Thoracic aorta (tissue), 2 donors: ENCODE data around the gene FOSB. TPM values are rescaled to one million over a fixed set of nuclear protein-coding genes. Genes with fewer than 3 reads are reported as not detected.

Source experiments
- ATAC-seq: fragments of 150-250 bp; one replicate; pipeline ENCODE4 v1.8.0; 2017; ENCODE audit warnings: low read depth; ENCODE audit not compliant: insufficient number of reproducible peaks, low FRiP score
- DNase-seq: peaks from one replicate; pipeline ENCODE4 v3.0.0-alpha.2; 2020; ENCODE audit warnings: low spot score
- H3K27ac ChIP-seq, 2 donors: fragments of 200-600 bp; sonication (generic); 1 replicate in 1 of 2; 2 replicates in 1 of 2; pipeline ENCODE4 v1.5.1; 2016; ENCODE audit warnings: mild to moderate bottlenecking in 2 of 2, moderate library complexity in 2 of 2
- H3K27me3 ChIP-seq: fragments of 200-600 bp; sonication (generic); replicated peaks from 2 replicates; pipeline ENCODE4 v1.6.0; 2016; ENCODE audit warnings: mild to moderate bottlenecking; ENCODE audit not compliant: insufficient read depth
- H3K36me3 ChIP-seq: fragments of 200-600 bp; sonication (generic); one replicate; pipeline ENCODE4 v1.5.1; 2016
- H3K4me1 ChIP-seq, 2 donors: fragments of 200-600 bp; sonication (generic); 1 replicate in 1 of 2; 2 replicates in 1 of 2; pipeline versions ENCODE4 v1.5.1 to v1.6.0; 2016; ENCODE audit warnings: low read depth in 2 of 2, mild to moderate bottlenecking in 1 of 2; ENCODE audit not compliant: control insufficient read depth in 1 of 2
- H3K4me3 ChIP-seq: fragments of 200-600 bp; sonication (generic); 2 replicates; pipeline ENCODE4 v1.5.1; 2016; ENCODE audit warnings: mild to moderate bottlenecking
- H3K9me3 ChIP-seq: fragments of 200-600 bp; sonication (generic); 2 replicates; pipeline ENCODE4 v1.5.1; 2016
- total RNA-seq, 2 donors: library from RNA; depleted of rRNA; stranded (reverse); fragments of >200 nt; gene quantifications; one replicate each; pipeline versions ENCODE4 v1.1.0 to v1.2.3, GENCODE V29; 2016
- TF ChIP-seq, protein P1 (sequence below): fragments of 200-600 bp; sonication (generic); IDR thresholded peaks from one replicate; pipeline ENCODE4 v1.5.1; 2019; ENCODE audit warnings: antibody characterized with exemption

FOSB gene
- total RNA-seq, 2 donors from 2014 or later: 126 to 587 TPM

DNA sequence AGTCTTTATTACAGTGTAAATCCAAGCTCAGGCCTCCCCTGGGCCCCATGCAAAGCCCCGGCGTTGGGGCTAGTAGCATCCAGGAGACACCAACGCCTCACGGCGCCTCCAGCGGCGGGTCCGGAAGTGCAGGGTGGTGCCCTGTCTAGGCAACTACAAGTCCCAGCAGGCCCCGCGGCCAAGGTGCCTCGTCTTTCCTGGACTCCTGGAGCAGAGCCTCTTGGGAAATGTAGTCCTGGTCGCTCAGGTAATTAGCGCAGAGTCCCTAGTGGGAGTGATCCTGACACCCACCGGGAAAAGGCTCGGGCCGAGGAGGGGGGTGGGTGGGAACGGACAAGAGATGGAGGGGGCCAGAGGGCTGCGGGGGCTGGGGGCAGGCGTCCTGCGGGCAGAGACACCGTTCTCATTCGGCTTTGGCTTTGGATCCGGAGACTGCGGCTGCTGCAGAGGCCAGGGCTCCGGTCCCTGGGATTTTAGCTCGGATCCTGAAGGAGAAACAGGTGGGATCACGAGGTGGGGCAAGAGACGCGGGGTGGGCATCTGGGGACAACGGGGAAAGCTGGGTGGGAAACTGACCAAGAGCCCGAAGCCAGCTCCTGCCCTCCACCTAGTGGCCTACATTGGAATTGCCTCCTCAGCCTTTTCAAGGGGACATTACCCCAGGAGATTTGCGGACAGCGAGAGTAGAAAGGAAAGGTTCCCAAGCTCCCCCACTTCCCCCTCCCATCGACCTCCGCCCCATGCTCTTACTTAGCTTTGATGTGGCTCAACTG is 17.7 kb downstream of the FOSB start:
- TF ChIP-seq, protein P1, sequence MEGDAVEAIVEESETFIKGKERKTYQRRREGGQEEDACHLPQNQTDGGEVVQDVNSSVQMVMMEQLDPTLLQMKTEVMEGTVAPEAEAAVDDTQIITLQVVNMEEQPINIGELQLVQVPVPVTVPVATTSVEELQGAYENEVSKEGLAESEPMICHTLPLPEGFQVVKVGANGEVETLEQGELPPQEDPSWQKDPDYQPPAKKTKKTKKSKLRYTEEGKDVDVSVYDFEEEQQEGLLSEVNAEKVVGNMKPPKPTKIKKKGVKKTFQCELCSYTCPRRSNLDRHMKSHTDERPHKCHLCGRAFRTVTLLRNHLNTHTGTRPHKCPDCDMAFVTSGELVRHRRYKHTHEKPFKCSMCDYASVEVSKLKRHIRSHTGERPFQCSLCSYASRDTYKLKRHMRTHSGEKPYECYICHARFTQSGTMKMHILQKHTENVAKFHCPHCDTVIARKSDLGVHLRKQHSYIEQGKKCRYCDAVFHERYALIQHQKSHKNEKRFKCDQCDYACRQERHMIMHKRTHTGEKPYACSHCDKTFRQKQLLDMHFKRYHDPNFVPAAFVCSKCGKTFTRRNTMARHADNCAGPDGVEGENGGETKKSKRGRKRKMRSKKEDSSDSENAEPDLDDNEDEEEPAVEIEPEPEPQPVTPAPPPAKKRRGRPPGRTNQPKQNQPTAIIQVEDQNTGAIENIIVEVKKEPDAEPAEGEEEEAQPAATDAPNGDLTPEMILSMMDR: peak; percentile 88
- H3K4me3 ChIP-seq: peak overlapping the region; percentile 96
- DNase-seq (peak; percentile 94), ATAC-seq (peak; percentile 87)
- no peaks in the 10 kb centered on the region for H3K4me1 ChIP-seq
- H3K9me3 ChIP-seq: no peaks in the 10 kb centered on the region
- no peaks in the 10 kb centered on the region for H3K36me3 ChIP-seq
- H3K27me3 ChIP-seq: no peaks in the 10 kb centered on the region
- H3K27ac ChIP-seq: peak overlapping the region; percentile 66 to 83

DNA sequence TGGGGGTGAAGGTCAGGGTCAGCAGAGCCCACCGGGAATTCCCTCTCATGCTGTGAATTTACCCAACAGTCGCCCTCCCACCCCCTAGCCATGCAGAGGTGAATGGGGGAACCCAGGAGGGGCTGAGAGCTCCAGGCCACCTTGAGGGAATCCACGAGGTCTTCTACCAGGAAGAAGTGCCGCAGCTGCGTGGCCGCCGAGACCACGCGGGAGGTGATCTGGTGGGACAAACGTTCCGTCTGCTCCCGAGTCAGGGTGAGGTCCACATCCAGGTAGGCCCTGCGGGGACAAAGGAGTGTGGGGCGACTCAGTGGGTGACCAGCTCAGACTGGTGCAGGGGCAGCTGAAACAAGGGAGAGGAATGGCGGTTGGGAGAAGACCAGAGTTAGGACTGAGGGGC is 20.9 kb downstream of the FOSB start:
- TF ChIP-seq, protein P1: no peak
- ATAC-seq (no peak), DNase-seq (no peak)
- H3K27me3 ChIP-seq: no peaks in the 10 kb centered on the region
- no peak overlapping the region for H3K27ac ChIP-seq
- no peak overlapping the region for H3K4me3 ChIP-seq
- no peaks in the 10 kb centered on the region for H3K9me3 ChIP-seq
- H3K36me3 ChIP-seq: no peaks in the 10 kb centered on the region
- H3K4me1 ChIP-seq: peaks cover 8 to 15% of the 10 kb centered on the region in 2 donors

DNA sequence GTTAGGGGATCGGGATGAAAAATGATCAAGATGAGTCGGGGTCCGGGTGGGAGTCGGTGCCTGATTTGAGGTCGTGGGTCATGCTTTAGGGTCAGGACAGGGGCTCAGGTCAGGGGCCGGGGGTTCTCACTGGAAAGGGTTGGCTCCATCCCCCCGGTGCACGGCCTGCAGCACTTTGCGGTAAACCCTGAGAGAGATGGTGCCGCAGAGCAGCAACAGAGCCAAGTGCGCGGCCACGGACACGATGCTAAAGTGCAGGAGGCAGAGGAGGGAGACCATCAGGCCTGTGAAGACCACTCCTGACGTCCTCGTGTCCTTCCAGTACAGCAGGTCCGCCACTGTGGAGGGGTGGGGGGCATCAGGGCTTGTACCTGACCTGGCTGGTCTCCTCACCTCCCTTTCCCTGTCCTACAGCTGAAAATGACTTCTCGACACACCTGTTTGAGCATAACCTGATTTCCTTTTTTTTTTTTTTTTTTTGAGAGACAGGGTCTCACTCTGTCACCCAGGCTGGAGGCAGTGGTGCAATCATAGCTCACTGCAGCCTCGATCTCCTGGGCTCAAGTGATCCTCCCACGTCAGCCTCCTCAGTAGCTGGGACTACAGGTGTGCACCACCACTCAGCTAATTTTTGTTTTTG is 21.5 kb downstream of the FOSB start:
- DNase-seq (no peak), ATAC-seq (no peak)
- TF ChIP-seq, protein P1: no peak
- Histone ChIP-seq H3K4me1 (peaks cover 8 to 15% of the 10 kb centered on the region in 2 donors), H3K9me3 (no peaks in the 10 kb centered on the region), H3K27ac (no peak overlapping the region), H3K27me3 (no peaks in the 10 kb centered on the region), H3K36me3 (no peaks in the 10 kb centered on the region), H3K4me3 (no peak overlapping the region)

DNA sequence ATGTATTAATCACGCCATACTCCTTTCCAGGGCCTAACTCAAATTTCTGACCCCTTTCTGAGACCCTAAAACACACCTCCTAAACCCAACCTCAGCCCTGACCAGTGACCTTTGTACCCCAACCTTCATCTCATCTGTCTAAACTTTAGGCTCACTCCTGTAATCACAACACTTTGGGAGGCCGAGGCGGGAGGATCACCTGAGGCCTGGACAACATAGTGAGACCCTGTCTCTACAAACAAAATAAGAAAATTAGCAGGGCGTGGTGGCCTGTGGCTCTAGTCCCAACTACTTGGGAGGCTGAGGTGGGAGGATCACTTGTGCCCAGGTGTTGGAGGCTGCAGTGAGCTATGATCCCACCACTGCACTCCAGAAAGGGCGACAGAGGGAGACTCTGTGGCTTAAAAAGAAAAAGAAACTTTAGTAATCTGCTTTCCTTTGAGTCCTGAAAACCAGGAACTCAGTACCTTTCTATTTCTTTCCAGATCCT is 24.4 kb downstream of the FOSB start:
- H3K36me3 ChIP-seq: no peaks in the 10 kb centered on the region
- ATAC-seq: no peak

More for the DNA sequence above, 24.4 kb downstream of the FOSB start:
- peaks cover 13 to 27% of the 10 kb centered on the region in 2 donors for H3K4me1 ChIP-seq
- H3K9me3 ChIP-seq: no peaks in the 10 kb centered on the region
- H3K27me3 ChIP-seq: no peaks in the 10 kb centered on the region
- H3K27ac ChIP-seq: no peak overlapping the region
- peak overlapping the region; percentile 75 for H3K4me3 ChIP-seq
- TF ChIP-seq, protein P1: no peak
- no peak for DNase-seq
